Endothelial cell of umbilical vein (primary cell): ENCODE results near the gene MACF1. TPM values are rescaled to one million over a fixed set of nuclear protein-coding genes. Genes with fewer than 3 reads are reported as not detected.

ENCODE experiments used
- BruUV-seq: library from RNA; stranded (reverse); fragments of 400-500 nt; replicated peaks from 2 replicates; lab custom pipeline; 2021; lab: Mats Ljungman, UMichigan
- CTCF ChIA-PET: fragments of 300-600, 350-600 bp; sonication (Branson Sonifier 250); formaldehyde crosslinking; loops from one replicate; lab custom pipeline; 2021; ENCODE audit warnings: antibody characterized with exemption, inconsistent platforms; lab: Charles Lee
- POLR2A ChIA-PET: fragments of 300-600, 350-600 bp; sonication (Branson Sonifier 250); formaldehyde crosslinking; loops from one replicate; lab custom pipeline; 2021; ENCODE audit warnings: antibody characterized with exemption, inconsistent platforms; lab: Charles Lee
- DNase-seq: peaks from one replicate; pipeline ENCODE4 v3.0.0-alpha.2; 2011; ENCODE audit warnings: low read depth, low spot score
- FAIRE-seq: peaks from 2 replicates; lab custom pipeline; 2011; peaks lifted over from hg19 to GRCh38; lab: Jason Lieb, UNC
- H2AFZ ChIP-seq: 2 replicates; pipeline ENCODE4 v1.6.0; 2012; ENCODE audit warnings: low read depth, low read length, control low read depth, inconsistent platforms
- H3K27ac ChIP-seq: 2 replicates; pipeline ENCODE4 v1.5.1; 2011; ENCODE audit warnings: low read depth, mild to moderate bottlenecking, control low read depth, low read length, moderate library complexity; ENCODE audit not compliant: insufficient read depth
- H3K27me3 ChIP-seq, 2 experiments: 2 replicates each; pipeline versions ENCODE4 v1.6.0 to v1.6.1; 2011; ENCODE audit warnings: low read length in 2 of 2, mixed read lengths in 1 of 2; ENCODE audit not compliant: control insufficient read depth in 2 of 2, insufficient read depth in 2 of 2
- H3K36me3 ChIP-seq, 2 experiments: 2 replicates in 1 of 2; 3 replicates in 1 of 2; pipeline ENCODE4 v1.5.1; 2011; ENCODE audit warnings: low read length in 2 of 2, mild to moderate bottlenecking in 1 of 2, moderate library complexity in 1 of 2; ENCODE audit not compliant: control insufficient read depth in 2 of 2, insufficient read depth in 2 of 2; ENCODE audit errors: extremely low read depth in 1 of 2
- H3K4me1 ChIP-seq: 3 replicates; pipeline ENCODE4 v1.5.1; 2011; ENCODE audit warnings: mild to moderate bottlenecking, low read length; ENCODE audit not compliant: control insufficient read depth, insufficient read depth; ENCODE audit errors: extremely low read depth
- H3K4me2 ChIP-seq: 2 replicates; pipeline ENCODE4 v1.6.1; 2011; ENCODE audit warnings: low read length, control low read depth, mixed read lengths; ENCODE audit not compliant: insufficient read depth
- H3K4me3 ChIP-seq, 3 experiments: fragments of 200-600 bp in 1 of 3; sonication (generic), shearing (Covaris generic) in 1 of 3; replicated peaks in 1 of 3; 2 replicates each; pipeline ENCODE4 v1.5.1; 2011 to 2016; ENCODE audit warnings: control low read depth in 3 of 3, low read length in 3 of 3, mild to moderate bottlenecking in 2 of 3, inconsistent platforms in 1 of 3, low read depth in 1 of 3, moderate library complexity in 1 of 3; ENCODE audit not compliant: insufficient read depth in 1 of 3
- H3K79me2 ChIP-seq: 2 replicates; pipeline ENCODE4 v1.6.0; 2012; ENCODE audit warnings: low read length, inconsistent platforms; ENCODE audit not compliant: control insufficient read depth, insufficient read depth
- H3K9ac ChIP-seq: replicated peaks from 2 replicates; pipeline ENCODE3; 2011; ENCODE audit warnings: low read length, control low read depth; ENCODE audit not compliant: insufficient read depth; ENCODE audit errors: extremely low read depth
- H3K9me1 ChIP-seq: replicated peaks from 3 replicates; pipeline ENCODE4 v1.6.0; 2011; ENCODE audit warnings: mild to moderate bottlenecking, low read length; ENCODE audit not compliant: control insufficient read depth, insufficient read depth; ENCODE audit errors: extremely low read depth
- H3K9me3 ChIP-seq: replicated peaks from 2 replicates; pipeline ENCODE4 v1.5.1; 2012; ENCODE audit warnings: low read length, inconsistent platforms; ENCODE audit not compliant: control insufficient read depth, insufficient read depth
- H4K20me1 ChIP-seq: replicated peaks from 2 replicates; pipeline ENCODE3; 2011; ENCODE audit warnings: mild to moderate bottlenecking, low read length; ENCODE audit not compliant: control insufficient read depth, insufficient read depth; ENCODE audit errors: extremely low read depth
- CTCF ChIP-seq, 2 donors: IDR thresholded peaks; 1 replicate in 1 of 2; 2 replicates in 1 of 2; pipeline ENCODE4 v1.5.1; 2011; ENCODE audit warnings: low read length in 2 of 2, mild to moderate bottlenecking in 2 of 2, moderate library complexity in 2 of 2, control low read depth in 1 of 2, inconsistent platforms in 1 of 2, low read depth in 1 of 2; ENCODE audit not compliant: insufficient read depth in 1 of 2; ENCODE audit errors: extremely low read depth in 1 of 2
- POLR2A ChIP-seq: IDR thresholded peaks from 2 replicates; pipeline ENCODE4 v1.6.1; 2012; ENCODE audit warnings: low read depth, mild to moderate bottlenecking, control low read depth, low read length
- POLR2AphosphoS5 ChIP-seq: IDR thresholded peaks from 2 replicates; pipeline ENCODE4 v1.6.1; 2012; ENCODE audit warnings: low read depth, mild to moderate bottlenecking, control low read depth, low read length, moderate library complexity; ENCODE audit not compliant: insufficient read depth
- dilution Hi-C: fragments of 300-500 bp; cut with MboI; formaldehyde crosslinking; loops from one replicate; pipeline ENCODE4 v1.15.0; 2019; ENCODE audit warnings: low sequenced_read_pairs; ENCODE audit not compliant: extremely low pct_ligation_motif_present
- intact Hi-C: fragments of 100-400 bp; cut with micrococcal nuclease; formaldehyde crosslinking; loops from one replicate; pipeline ENCODE4 v1.10.0; 2022
- polyA plus RNA-seq, 4 experiments: library from polyadenylated mRNA; depleted of rRNA in 3 of 4; stranded (reverse) in 3 of 4; unstranded in 1 of 4; fragments of >200 nt; gene quantifications; 2 replicates each; pipeline versions ENCODE4 v1.2.1 to v1.2.3, GENCODE V29; 2011 to 2012; ENCODE audit warnings: missing spikeins in 1 of 4
- total RNA-seq: library from RNA; stranded (reverse); gene quantifications from 2 replicates; pipeline ENCODE4 v1.2.3, GENCODE V29; 2021

The MACF1 gene
- total and polyA plus RNA-seq, 2 donors (not counting 3 experiments of a cell fraction or from before 2014, with no cell fraction given) = 122 to 587 TPM

- Histone ChIP-seq H3K9me1 (no peaks in the 10 kb centered on the region), H2AFZ (no peak overlapping the region), H4K20me1 (peaks cover 17% of the 10 kb centered on the region), H3K4me3 (peak overlapping the region; percentile 67 to 97 (median 96)), H3K4me1 (peaks cover 54% of the 10 kb centered on the region), H3K4me2 (peak overlapping the region; percentile 95), H3K27me3 (no peaks in the 10 kb centered on the region), H3K9ac (peak overlapping the region; percentile 87), H3K79me2 (peaks cover 56% of the 10 kb centered on the region), H3K27ac (peak overlapping the region; percentile 79), H3K36me3 (peaks cover 8 to 11% of the 10 kb centered on the region in 2 experiments), H3K9me3 (no peaks in the 10 kb centered on the region)
- intact Hi-C loops = loop anchor here (1.0 to 5.0 kb wide), 3 partner anchors 10 to 216 kb away; no protein-coding TSS in a partner anchor
- dilution Hi-C loops = no loop called here
- BruUV-seq = no TSS peak
- ChIA-PET CTCF (interaction anchor here (1.7 to 11.9 kb wide), 3 partner anchors 9 to 32 kb away, joined by 3 to 273 read pairs (median 78); no protein-coding TSS in a partner anchor), POLR2A (interaction anchor here (3.1 kb wide), 1 partner anchor 10 kb away, joined by 26 read pairs; no protein-coding TSS in a partner anchor)
- no peak for TF ChIP-seq CTCF (IDR thresholded peaks at IDR 0.05; ENCODE audit: extremely low read depth in 1 of 2, insufficient read depth in 1 of 2, low read depth in 1 of 2, low read length in 2 of 2)
- TF ChIP-seq POLR2A = peak; percentile 4
- peak; percentile 45 for TF ChIP-seq POLR2AphosphoS5
- FAIRE-seq (peak; percentile 88), DNase-seq (peak; percentile 97)
Observed at GRCh38 chr1:39408641-39409054, 204.2 kb downstream of the MACF1 start.
